PC-9 (cell line): Measurements from ENCODE around the gene EYA2.

Experiments used
- EZH2 ChIP-seq: fragments of 200-600 bp; sonication (generic); IDR thresholded peaks from 2 replicates; pipeline ENCODE4 v1.8.0; 2017; ENCODE audit warnings: antibody characterized with exemption, low read depth
- TF ChIP-seq, protein P1 (sequence below): fragments of 200-600 bp; sonication (generic); conservative IDR thresholded peaks from 2 replicates; pipeline ENCODE4 v1.6.1; 2017; ENCODE audit warnings: mixed run types, antibody characterized with exemption, mild to moderate bottlenecking, moderate library complexity

DNA sequence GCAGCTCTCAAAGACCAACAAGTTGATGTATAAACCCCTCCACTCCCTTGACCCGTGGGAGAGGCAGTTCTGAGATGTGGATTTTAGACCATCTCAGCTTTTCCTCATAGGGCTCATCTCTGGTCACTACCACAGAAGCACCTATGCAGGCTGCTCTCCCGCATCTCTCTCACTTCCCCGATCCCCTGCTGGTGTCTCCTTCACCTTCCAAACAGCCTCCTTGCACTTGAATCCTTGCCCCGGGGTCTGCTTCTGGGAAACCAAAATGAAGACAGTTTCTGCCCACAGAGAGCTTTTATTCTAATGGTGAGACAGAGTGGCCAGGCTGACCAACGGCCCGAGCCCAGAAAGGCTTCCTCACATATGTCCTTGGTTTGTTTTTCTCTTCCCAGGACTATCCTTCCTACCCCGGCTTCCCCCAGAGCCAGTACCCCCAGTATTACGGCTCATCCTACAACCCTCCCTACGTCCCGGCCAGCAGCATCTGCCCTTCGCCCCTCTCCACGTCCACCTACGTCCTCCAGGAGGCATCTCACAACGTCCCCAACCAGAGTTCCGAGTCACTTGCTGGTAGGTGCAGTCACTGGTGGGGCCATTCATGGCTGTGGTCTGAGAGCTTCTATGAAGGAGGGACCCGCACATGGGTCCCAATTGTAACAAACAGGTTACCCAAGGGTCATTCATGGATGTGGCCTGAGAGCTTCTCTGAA is 179.3 kb downstream of the EYA2 start:
- TF ChIP-seq, protein P1, sequence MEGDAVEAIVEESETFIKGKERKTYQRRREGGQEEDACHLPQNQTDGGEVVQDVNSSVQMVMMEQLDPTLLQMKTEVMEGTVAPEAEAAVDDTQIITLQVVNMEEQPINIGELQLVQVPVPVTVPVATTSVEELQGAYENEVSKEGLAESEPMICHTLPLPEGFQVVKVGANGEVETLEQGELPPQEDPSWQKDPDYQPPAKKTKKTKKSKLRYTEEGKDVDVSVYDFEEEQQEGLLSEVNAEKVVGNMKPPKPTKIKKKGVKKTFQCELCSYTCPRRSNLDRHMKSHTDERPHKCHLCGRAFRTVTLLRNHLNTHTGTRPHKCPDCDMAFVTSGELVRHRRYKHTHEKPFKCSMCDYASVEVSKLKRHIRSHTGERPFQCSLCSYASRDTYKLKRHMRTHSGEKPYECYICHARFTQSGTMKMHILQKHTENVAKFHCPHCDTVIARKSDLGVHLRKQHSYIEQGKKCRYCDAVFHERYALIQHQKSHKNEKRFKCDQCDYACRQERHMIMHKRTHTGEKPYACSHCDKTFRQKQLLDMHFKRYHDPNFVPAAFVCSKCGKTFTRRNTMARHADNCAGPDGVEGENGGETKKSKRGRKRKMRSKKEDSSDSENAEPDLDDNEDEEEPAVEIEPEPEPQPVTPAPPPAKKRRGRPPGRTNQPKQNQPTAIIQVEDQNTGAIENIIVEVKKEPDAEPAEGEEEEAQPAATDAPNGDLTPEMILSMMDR: no peak
- TF ChIP-seq EZH2: no peak
